ENCODE data around the gene LRRN2.
A peak's percentile ranks its signal among the peaks of the same experiment; 100 is the strongest.

The LRRN2 gene

DNA sequence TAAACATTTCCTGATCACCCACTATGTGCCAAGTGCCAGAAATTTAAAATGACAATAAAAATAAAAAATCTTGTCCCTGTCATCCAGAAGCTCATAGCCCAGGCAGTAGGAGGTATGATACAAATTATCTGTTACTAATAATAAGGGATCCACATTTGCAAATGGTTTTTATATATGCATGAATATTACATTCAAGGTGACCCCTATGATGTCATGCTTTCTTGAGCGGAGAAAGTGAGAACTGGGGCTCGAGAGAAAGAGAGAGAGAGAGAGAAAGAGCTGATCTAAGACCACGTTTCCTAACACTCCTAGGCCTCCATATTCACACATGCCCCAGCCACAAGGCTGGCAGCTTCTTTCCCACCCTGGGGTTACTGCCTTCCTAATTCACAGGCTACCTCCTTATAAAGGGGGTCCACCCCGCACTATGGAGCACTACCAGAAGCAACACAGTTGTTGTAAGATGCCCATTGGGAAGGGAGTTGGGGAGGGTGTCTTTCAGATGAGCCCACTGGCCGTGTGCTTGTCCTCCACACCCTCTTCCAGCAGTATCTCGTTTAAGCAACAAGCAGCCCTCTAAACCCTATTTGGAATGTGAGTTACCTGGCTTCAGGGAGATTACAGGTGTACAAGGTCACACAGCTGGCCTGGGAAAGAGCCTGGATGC lies 28.8 kb upstream of the LRRN2 start:
- CTCF ChIA-PET: interaction anchor here (1.0 kb wide), 1 partner anchor 49 kb away, joined by 3 read pairs; no protein-coding TSS in a partner anchor
- TF ChIP-seq L3MBTL2 (conservative IDR thresholded peaks at IDR 0.05) (no peak), SUZ12 (IDR thresholded peaks at IDR 0.05) (no peak), NFRKB (IDR thresholded peaks at IDR 0.05) (no peak), BHLHE40 (IDR thresholded peaks at IDR 0.05; ENCODE audit: borderline replicate concordance) (no peak), FOXM1 (IDR thresholded peaks at IDR 0.05; ENCODE audit: borderline replicate concordance) (no peak), ELF4 (IDR thresholded peaks at IDR 0.05) (no peak), FOXK2 (IDR thresholded peaks at IDR 0.05) (no peak)
- no peak for DNase-seq (ENCODE audit: extremely low spot score)
- POLR2A ChIA-PET: no interaction called here

DNA sequence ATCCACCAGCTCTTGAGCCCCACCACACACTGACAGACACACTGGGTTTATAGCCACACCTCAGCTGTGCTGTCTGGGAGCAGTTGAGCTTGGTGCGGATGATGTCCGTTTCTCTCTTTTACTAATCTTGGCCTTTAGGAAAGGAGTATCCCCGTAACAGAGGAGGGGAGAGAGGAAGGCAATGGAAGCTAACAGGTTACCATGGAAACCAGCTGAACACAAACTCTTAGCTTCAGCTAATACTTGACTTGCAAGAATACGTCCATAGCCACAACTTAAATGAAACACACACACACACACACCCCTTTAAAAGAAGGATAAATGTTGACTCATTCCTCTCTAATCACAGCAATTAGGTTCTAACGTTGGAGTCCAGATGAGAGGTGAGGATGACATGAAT lies 28.0 kb upstream of the LRRN2 start:
- no peak for TF ChIP-seq LEF1 (IDR thresholded peaks at IDR 0.05; ENCODE audit: borderline replicate concordance)
- CTCF ChIA-PET: no interaction called here
- POLR2A ChIA-PET: no interaction called here
- DNase-seq (ENCODE audit: extremely low spot score): no peak

DNA sequence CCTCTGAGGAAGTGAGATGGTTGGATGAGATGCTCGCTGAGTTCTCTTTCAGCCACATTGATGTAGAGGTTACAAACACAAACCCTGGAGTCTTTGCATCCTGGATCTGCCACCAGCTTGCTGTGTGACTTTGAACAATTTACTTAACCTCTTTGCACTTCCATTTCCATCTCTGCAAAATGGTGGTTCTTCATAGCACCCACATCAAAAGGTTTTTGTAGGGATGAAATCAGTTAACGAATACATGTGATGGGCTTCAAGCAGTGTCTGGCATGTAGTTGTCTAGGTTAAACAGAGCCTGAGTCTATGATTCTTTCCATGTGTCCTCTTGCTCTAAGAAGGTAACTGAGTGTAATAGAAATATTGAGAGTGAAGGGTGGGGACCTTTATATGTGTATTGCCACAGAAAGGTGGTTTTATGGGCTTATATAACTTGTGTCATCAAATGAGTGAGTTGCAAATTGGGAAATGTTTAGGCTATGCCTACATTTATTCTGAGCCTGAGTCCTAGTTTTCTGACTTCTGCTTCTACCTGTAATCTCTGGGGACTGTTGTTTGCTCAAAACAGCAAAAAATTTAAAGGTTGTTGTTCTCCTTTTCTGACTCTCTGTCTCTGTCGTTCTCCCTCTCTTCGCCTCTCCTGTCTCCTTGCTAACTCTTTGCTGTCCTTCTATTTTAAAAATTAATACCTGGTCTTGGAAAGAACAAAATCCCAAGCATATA lies 27.3 kb upstream of the LRRN2 start:
- TF ChIP-seq ELF4 (IDR thresholded peaks at IDR 0.05) (no peak), NFRKB (IDR thresholded peaks at IDR 0.05) (no peak), HDGF (IDR thresholded peaks at IDR 0.05; ENCODE audit: borderline replicate concordance) (no peak), LEF1 (IDR thresholded peaks at IDR 0.05; ENCODE audit: borderline replicate concordance) (no peak), BHLHE40 (IDR thresholded peaks at IDR 0.05; ENCODE audit: borderline replicate concordance) (no peak), CTBP1 (IDR thresholded peaks at IDR 0.05; ENCODE audit: borderline replicate concordance) (no peak), FOXA1 (IDR thresholded peaks at IDR 0.05) (no peak), ARNT (IDR thresholded peaks at IDR 0.05) (no peak), FOXK2 (IDR thresholded peaks at IDR 0.05) (no peak), SUZ12 (IDR thresholded peaks at IDR 0.05) (no peak), ZNF384 (IDR thresholded peaks at IDR 0.05) (no peak), L3MBTL2 (conservative IDR thresholded peaks at IDR 0.05) (no peak), SP1 (IDR thresholded peaks at IDR 0.05) (no peak), TARDBP (IDR thresholded peaks at IDR 0.05) (no peak), FOXM1 (IDR thresholded peaks at IDR 0.05; ENCODE audit: borderline replicate concordance) (no peak)
- TF ChIP-seq, protein P1, sequence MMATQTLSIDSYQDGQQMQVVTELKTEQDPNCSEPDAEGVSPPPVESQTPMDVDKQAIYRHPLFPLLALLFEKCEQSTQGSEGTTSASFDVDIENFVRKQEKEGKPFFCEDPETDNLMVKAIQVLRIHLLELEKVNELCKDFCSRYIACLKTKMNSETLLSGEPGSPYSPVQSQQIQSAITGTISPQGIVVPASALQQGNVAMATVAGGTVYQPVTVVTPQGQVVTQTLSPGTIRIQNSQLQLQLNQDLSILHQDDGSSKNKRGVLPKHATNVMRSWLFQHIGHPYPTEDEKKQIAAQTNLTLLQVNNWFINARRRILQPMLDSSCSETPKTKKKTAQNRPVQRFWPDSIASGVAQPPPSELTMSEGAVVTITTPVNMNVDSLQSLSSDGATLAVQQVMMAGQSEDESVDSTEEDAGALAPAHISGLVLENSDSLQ (IDR thresholded peaks at IDR 0.05): no peak
- ChIA-PET CTCF (no interaction called here), POLR2A (no interaction called here)
- DNase-seq (ENCODE audit: extremely low spot score): no peak

DNA sequence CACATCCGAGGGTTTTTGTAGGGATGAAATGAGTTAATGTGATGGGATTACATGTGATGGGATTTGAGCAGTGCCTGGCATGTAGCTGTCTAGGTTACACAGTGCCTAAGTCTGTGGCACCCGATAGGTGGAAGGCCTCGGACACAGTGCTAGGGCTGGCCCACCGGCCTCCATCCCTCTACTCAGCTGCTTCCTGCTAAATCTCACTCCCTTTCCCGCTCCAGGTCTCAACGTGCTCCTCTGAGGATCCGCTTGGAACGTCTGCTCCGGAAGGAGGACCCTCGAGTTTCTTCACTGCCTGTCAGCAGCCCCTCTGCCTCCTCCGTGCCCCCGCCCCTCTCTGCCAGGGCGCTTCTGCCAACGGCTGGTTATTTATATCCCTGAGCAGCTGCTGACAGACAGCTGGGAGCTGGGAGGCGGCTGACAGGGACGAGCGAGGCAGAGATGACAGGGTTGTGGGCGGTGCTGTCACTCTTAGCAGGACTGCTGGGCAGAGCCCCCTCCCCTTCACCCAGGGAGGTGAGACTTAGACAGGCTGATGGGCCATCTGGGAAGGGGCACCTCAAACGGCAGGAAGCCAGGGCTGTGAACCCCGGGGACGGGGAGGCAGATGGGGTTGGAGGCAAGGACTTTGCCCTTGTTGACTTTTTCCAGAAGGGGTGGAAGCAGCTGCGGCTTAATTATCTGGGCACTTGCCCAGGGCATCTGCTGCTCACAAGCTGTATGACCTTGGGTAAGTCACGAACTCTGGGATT lies 26.6 kb upstream of the LRRN2 start:
- ChIA-PET CTCF (no interaction called here), POLR2A (no interaction called here)
- no peak for TF ChIP-seq FOXA1 (IDR thresholded peaks at IDR 0.05)
- TF ChIP-seq, protein P1 (IDR thresholded peaks at IDR 0.05): peak; percentile 18; the same call in 1 of the 2 replicates
- DNase-seq (ENCODE audit: extremely low spot score): no peak

DNA sequence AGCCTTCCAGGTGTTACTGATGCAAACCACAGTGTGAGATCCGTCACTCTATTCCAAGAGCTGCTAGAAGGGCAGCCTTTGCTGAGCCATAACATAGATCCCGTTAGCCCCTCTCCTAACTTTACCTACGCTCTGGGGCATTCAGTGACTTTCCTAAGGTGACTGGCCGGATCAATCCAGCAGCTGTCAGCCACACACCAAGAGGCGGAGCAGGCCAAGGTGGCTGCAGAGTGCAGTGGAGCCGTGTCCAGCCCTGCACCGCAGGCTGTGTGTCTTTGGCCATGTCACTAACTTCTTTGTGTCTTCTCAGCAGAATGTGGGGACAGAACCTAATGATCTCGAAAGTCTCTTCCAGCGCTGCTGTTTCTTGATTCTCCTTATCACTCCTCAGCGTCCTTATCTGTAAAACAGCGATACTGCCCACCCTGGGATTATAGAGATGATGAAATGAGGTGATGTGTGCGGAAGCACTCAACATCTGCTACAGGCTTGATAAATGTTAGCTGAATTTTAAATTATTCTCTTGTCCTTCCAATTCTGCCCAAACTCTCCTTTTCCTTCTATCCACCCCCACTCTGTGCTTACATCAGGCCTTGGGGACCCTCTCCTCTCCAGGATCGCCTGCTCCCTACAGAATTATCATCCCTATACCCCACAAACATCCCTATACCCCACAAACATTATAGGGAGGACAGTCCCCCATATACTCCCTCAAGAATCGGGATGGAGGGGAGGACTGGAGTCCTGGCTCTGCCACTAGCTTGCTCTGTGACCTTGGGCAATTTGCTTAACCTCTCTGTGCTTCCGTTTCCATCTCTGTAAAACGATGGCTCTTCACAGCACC lies 25.8 kb upstream of the LRRN2 start:
- no peak for DNase-seq (ENCODE audit: extremely low spot score)
- no peak for TF ChIP-seq L3MBTL2 (conservative IDR thresholded peaks at IDR 0.05)
- no peak for TF ChIP-seq FOXM1 (IDR thresholded peaks at IDR 0.05; ENCODE audit: borderline replicate concordance)
- no peak for TF ChIP-seq FOXK2 (IDR thresholded peaks at IDR 0.05)
- TF ChIP-seq SP1 (IDR thresholded peaks at IDR 0.05): no peak
- TF ChIP-seq, protein P1 (IDR thresholded peaks at IDR 0.05): no peak
- no peak for TF ChIP-seq TARDBP (IDR thresholded peaks at IDR 0.05)
- TF ChIP-seq FOXA1 (IDR thresholded peaks at IDR 0.05): no peak
- TF ChIP-seq CTBP1 (IDR thresholded peaks at IDR 0.05; ENCODE audit: borderline replicate concordance): no peak
- no peak for TF ChIP-seq BHLHE40 (IDR thresholded peaks at IDR 0.05; ENCODE audit: borderline replicate concordance)
- no peak for TF ChIP-seq HDGF (IDR thresholded peaks at IDR 0.05; ENCODE audit: borderline replicate concordance)
- no peak for TF ChIP-seq NFRKB (IDR thresholded peaks at IDR 0.05)
- CTCF ChIA-PET: no interaction called here

More for the DNA sequence above, 25.8 kb upstream of the LRRN2 start:
- POLR2A ChIA-PET: no interaction called here
